Stomach (tissue), 4 donors: ENCODE results near the gene ATP6AP2.

Source experiments
- EP300 ChIP-seq: sonication (generic); formaldehyde crosslinking; IDR thresholded peaks from one replicate; pipeline ENCODE4 v1.6.1; 2017; ENCODE audit warnings: antibody characterized with exemption
- POLR2A ChIP-seq, 4 donors: fragments of 450-650 bp; IDR thresholded peaks; one replicate each; pipeline ENCODE4 v1.6.1; 2016; ENCODE audit warnings: antibody characterized with exemption in 4 of 4, control low read depth in 2 of 4, mild to moderate bottlenecking in 1 of 4, moderate library complexity in 1 of 4
- POLR2AphosphoS5 ChIP-seq, 3 donors: sonication (generic); formaldehyde crosslinking; IDR thresholded peaks; one replicate each; pipeline ENCODE4 v1.6.1; 2016; ENCODE audit warnings: antibody characterized with exemption in 3 of 3
- TF ChIP-seq, protein P1 (sequence below), 7 experiments: fragments of 450-650 bp in 4 of 7; fragments of 200-600 bp in 3 of 7; sonication (generic) in 3 of 7; IDR thresholded peaks; one replicate each; pipeline ENCODE4 v1.5.1; 2016 to 2019; ENCODE audit warnings: antibody characterized with exemption in 7 of 7, control low read depth in 2 of 7, mild to moderate bottlenecking in 1 of 7

GRCh38 chrX:40625294-40625693, 44.5 kb downstream of the ATP6AP2 start:
- TF ChIP-seq, protein P1, sequence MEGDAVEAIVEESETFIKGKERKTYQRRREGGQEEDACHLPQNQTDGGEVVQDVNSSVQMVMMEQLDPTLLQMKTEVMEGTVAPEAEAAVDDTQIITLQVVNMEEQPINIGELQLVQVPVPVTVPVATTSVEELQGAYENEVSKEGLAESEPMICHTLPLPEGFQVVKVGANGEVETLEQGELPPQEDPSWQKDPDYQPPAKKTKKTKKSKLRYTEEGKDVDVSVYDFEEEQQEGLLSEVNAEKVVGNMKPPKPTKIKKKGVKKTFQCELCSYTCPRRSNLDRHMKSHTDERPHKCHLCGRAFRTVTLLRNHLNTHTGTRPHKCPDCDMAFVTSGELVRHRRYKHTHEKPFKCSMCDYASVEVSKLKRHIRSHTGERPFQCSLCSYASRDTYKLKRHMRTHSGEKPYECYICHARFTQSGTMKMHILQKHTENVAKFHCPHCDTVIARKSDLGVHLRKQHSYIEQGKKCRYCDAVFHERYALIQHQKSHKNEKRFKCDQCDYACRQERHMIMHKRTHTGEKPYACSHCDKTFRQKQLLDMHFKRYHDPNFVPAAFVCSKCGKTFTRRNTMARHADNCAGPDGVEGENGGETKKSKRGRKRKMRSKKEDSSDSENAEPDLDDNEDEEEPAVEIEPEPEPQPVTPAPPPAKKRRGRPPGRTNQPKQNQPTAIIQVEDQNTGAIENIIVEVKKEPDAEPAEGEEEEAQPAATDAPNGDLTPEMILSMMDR (IDR thresholded peaks at IDR 0.05), result no peak
- TF ChIP-seq POLR2A (IDR thresholded peaks at IDR 0.05), result no peak
- no peak for TF ChIP-seq EP300
- TF ChIP-seq POLR2AphosphoS5 (IDR thresholded peaks at IDR 0.05), result no peak
